H1 (cell line): ENCODE data around the gene NR1D2. TPM values are rescaled to one million over a fixed set of nuclear protein-coding genes. Genes with fewer than 3 reads are reported as not detected.

Source experiments
- CHD1 ChIP-seq: IDR thresholded peaks from 2 replicates; pipeline ENCODE4 v1.6.1; 2012; ENCODE audit warnings: low read depth, low read length, improper control_type of control experiment
- CTBP2 ChIP-seq: IDR thresholded peaks from 2 replicates; pipeline ENCODE4 v1.7.0; 2011; ENCODE audit warnings: borderline replicate concordance, mild to moderate bottlenecking, moderate library complexity, mixed read lengths, low read length; ENCODE audit not compliant: insufficient read depth, insufficient read length
- FOSL1 ChIP-seq: IDR thresholded peaks from 2 replicates; pipeline ENCODE4 v1.6.1; 2011; ENCODE audit warnings: mild to moderate bottlenecking, low read depth, low read length, moderate library complexity; ENCODE audit not compliant: insufficient read depth
- GTF2F1 ChIP-seq: IDR thresholded peaks from 2 replicates; pipeline ENCODE4 v1.6.1; 2012; ENCODE audit warnings: low read depth, low read length, improper control_type of control experiment, borderline replicate concordance
- HDAC6 ChIP-seq: IDR thresholded peaks from one replicate; pipeline ENCODE4 v1.7.1; 2012; ENCODE audit warnings: low read depth, mild to moderate bottlenecking, inconsistent platforms, low read length, moderate library complexity
- POLR2AphosphoS5 ChIP-seq: IDR thresholded peaks from 2 replicates; pipeline ENCODE4 v1.6.1; 2011; ENCODE audit warnings: low read depth, low read length
- SIN3A ChIP-seq, 2 experiments: IDR thresholded peaks in 1 of 2; conservative IDR thresholded peaks in 1 of 2; 2 replicates each; pipeline ENCODE4 v1.6.1; 2011 to 2012; ENCODE audit warnings: low read length in 2 of 2, improper control_type of control experiment in 1 of 2, low read depth in 1 of 2, mild to moderate bottlenecking in 1 of 2
- SIX5 ChIP-seq: IDR thresholded peaks from 2 replicates; pipeline ENCODE4 v1.6.1; 2011; ENCODE audit warnings: mild to moderate bottlenecking, low read depth, low read length
- TAF1 ChIP-seq: IDR thresholded peaks from 2 replicates; pipeline ENCODE4 v1.6.1; 2011; ENCODE audit warnings: mild to moderate bottlenecking, low read depth, low read length
- TAF7 ChIP-seq: optimal IDR thresholded peaks from 2 replicates; pipeline ENCODE3; 2011; ENCODE audit warnings: low read depth, mild to moderate bottlenecking, inconsistent platforms, low read length, moderate library complexity, borderline replicate concordance
- TEAD4 ChIP-seq: IDR thresholded peaks from 2 replicates; pipeline ENCODE4 v1.6.1; 2012; ENCODE audit warnings: low read depth, low read length, inconsistent platforms, mixed read lengths
- polyA plus RNA-seq, 7 experiments: library from polyadenylated mRNA; depleted of rRNA in 3 of 7; stranded (reverse) in 5 of 7; unstranded in 2 of 7; fragments of >200 nt in 5 of 7; fragments of 200-250 nt in 2 of 7; gene quantifications; 1 replicate in 5 of 7; 2 replicates in 1 of 7; 4 replicates in 1 of 7; pipeline versions ENCODE4 v1.2.1 to v1.2.3, GENCODE V29; 2011 to 2013; ENCODE audit warnings: missing spikeins in 2 of 7, mixed read lengths in 2 of 7
- total RNA-seq: library from RNA; stranded (reverse); fragmentation: NEBNext Ultra II Directional; extraction: Animal tissue kit (Norgen Biotek cat#: 25700); gene quantifications from 2 replicates; pipeline ENCODE4 v1.2.1, GENCODE V29; 2021

The NR1D2 gene
- total and polyA plus RNA-seq, 2 of the 8 experiments (the other 6 are each of a cell fraction or from before 2014, with no cell fraction given) = 5.9 to 21.7 TPM

GRCh38 chr3:23945913-23946687, 1.0 kb downstream of the NR1D2 start (continued):
- peak; percentile 50 to 51; a peak in 1 of 4 replicates for TF ChIP-seq SIN3A (conservative IDR thresholded peaks at IDR 0.05 in 1 of 2, IDR thresholded peaks at IDR 0.05 in 1 of 2; ENCODE audit: low read depth in 1 of 2, low read length in 2 of 2)
- TF ChIP-seq SIX5 = no peak
- TF ChIP-seq GTF2F1 = no peak
- no peak for TF ChIP-seq CTBP2
- TF ChIP-seq TAF1 = peak; percentile 47
- TF ChIP-seq POLR2AphosphoS5 = peak; percentile 88; the same call in 1 of the 2 replicates
- TF ChIP-seq CHD1 = no peak
- TF ChIP-seq HDAC6 = no peak
- no peak for TF ChIP-seq FOSL1
- peak; percentile 85 for TF ChIP-seq TEAD4
- peak; percentile 56 for TF ChIP-seq TAF7
